ENCODE results near the gene MACROH2A1.
"Not testable (repeated sequence)": the region's sequence is repeated elsewhere in the genome, so short reads cannot be mapped to it uniquely, and the experiment has no call there.

Gene MACROH2A1

DNA sequence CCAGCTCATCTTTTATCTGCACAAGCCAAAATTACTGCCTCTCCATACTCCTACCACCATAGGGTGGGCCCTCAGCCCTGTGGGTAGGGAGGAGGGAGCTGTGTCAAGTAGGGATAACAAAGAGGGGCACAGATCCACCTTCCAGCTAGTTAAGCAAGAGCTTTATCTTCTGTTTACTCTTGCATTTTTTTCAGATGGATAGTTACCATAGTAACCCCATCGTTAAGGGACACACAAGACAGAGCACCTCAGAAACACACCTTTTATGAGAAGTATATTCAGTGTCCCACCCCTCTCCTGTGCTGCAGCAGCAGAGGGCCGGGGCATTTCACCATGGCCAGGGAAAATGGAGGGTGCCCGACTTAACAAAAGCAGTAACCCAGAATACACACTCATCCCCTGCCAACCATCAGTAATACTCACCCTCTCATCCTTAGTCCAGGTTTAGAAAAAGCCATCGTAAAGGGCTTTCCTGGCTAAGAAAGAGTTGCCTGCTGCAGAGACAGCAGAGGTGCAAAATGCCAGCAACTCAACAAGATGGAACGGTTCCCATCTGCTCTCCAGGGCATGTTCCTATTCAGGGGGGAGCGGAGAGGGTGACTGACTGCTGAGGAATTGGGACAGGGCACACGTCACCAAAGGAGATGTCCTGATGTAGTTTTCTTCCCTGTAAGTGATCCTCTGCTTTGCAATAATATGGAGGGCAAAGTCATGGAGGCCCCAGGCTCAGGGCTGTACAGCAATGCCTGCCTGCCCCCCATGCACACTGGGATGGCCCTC, 25.1 kb downstream of the MACROH2A1 start:
- Mint-ChIP-seq H3K27ac (peak overlapping the region; percentile 74), H3K27me3 (no peaks in the 10 kb centered on the region), H3K4me3 (no peak overlapping the region), H3K4me1 (peaks cover 74% of the 10 kb centered on the region), H3K36me3 (peaks cover 82% of the 10 kb centered on the region), H3K9me3 (no peaks in the 10 kb centered on the region)
- no peak for DNase-seq
- CTCF ChIA-PET, result interaction anchor here (0.8 to 1.7 kb wide), 2 partner anchors 14 to 18 kb away, joined by 4 read pairs; no protein-coding TSS in a partner anchor

DNA sequence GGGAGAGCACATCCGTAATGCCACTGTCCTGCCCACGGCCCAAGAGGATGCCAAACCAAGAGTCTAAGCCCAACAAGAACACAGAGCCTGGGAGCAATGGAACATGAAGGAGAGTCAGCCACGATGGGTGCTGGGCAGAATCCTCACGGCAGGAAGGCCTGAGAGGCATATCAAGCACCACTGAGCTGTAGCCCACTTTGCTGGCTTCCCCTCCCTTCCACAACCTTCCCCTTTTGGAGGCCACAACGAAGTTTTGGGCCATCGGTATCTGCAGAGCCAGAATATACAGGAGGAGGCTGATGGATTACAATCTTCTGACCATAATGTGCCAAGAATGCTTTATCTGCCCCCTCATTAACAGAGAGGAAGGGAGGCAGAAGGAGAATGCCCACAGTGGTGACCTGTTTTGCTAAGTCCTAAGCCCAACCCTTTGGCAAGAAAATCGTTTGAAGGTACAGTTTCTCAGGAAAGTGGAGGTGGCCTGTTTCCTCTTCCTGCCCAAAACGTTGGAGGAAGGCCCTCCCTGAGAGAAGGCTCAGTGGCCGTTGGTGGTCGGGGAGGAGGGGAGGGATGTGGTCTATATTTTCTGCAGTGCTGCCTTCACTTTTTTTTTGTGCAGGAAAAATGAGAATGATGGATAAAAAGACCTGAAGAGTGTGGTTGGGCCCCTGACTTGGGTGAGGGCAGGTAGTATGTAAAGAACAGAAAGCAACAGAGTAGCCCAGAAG, 26.2 kb downstream of the MACROH2A1 start:
- Mint-ChIP-seq H3K27ac (peak overlapping the region; percentile 74), H3K9me3 (no peaks in the 10 kb centered on the region), H3K36me3 (peaks cover 80% of the 10 kb centered on the region), H3K27me3 (no peaks in the 10 kb centered on the region), H3K4me1 (peaks cover 63% of the 10 kb centered on the region), H3K4me3 (no peak overlapping the region)
- CTCF ChIA-PET, result interaction anchor here (0.8 to 1.7 kb wide), 2 partner anchors 13 to 19 kb away, joined by 4 read pairs; no protein-coding TSS in a partner anchor
- DNase-seq, result peak; percentile 39

GRCh38 chr5:135371622-135372232, 27.3 kb downstream of the MACROH2A1 start:
- Mint-ChIP-seq H3K4me1 (peaks cover 53% of the 10 kb centered on the region), H3K4me3 (no peak overlapping the region), H3K9me3 (no peaks in the 10 kb centered on the region), H3K27ac (peak overlapping the region; percentile 68), H3K27me3 (no peaks in the 10 kb centered on the region), H3K36me3 (peaks cover 77% of the 10 kb centered on the region)
- CTCF ChIA-PET, result no interaction called here
- DNase-seq, result no peak

GRCh38 chr5:135369952-135370351, 29.1 kb downstream of the MACROH2A1 start:
- Mint-ChIP-seq H3K36me3 (peaks cover 76% of the 10 kb centered on the region), H3K9me3 (no peaks in the 10 kb centered on the region), H3K4me3 (no peak overlapping the region), H3K27ac (peak overlapping the region; percentile 34), H3K27me3 (no peaks in the 10 kb centered on the region), H3K4me1 (peaks cover 38% of the 10 kb centered on the region)
- CTCF ChIA-PET, result interaction anchor here (0.6 to 2.4 kb wide), 5 partner anchors 9 to 416 kb away, joined by 3 to 9 read pairs (median 4); no protein-coding TSS in a partner anchor
- no peak for DNase-seq

DNA sequence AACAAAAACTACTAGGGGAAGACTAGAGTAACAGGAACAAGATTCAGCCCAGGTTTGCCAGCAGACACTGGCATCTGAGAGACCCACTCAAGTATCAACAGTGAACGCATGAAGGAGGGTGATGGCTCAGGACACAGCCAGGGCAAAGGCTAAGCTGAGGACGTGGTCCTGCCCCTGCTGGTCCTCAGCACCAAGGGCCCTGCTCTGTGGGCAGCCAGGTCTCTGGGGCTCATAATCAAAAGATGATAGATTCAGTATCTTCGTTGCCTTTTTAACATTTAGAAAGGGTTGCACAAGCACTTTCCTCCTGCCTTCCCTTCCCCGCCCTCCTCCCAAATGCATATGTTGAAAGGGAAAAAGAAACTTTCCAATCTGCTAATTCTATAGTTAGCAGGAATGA, 31.5 kb downstream of the MACROH2A1 start:
- H3K27me3 Mint-ChIP-seq, result no peaks in the 10 kb centered on the region
- CTCF ChIA-PET, result no interaction called here
- H3K4me1 Mint-ChIP-seq, result peaks cover 19% of the 10 kb centered on the region
- H3K36me3 Mint-ChIP-seq, result peaks cover 78% of the 10 kb centered on the region
- H3K9me3 Mint-ChIP-seq, result no peaks in the 10 kb centered on the region
- no peak overlapping the region for H3K4me3 Mint-ChIP-seq
- no peak overlapping the region for H3K27ac Mint-ChIP-seq
- no peak for DNase-seq

DNA sequence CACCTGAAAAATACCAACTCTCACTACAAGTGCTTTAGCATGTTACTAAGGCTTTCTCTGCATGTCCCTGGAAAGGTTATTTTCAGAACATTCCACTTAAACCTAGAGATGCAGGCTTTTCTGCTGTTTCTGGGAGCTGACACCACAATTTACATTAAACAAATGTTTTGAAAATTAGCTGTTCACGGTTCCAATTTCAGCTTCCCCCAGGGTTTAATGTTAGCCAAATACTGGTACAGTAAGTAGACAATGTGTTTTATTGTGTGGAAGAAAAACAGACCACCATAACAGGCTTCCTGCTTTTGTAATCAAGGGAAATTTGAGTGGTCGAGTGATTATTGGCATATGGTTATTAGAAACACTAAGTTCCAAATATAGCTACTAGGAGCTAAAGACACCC, 32.0 kb downstream of the MACROH2A1 start:
- no peaks in the 10 kb centered on the region for H3K9me3 Mint-ChIP-seq
- DNase-seq, result no peak
- peaks cover 73% of the 10 kb centered on the region for H3K36me3 Mint-ChIP-seq
- peaks cover 17% of the 10 kb centered on the region for H3K4me1 Mint-ChIP-seq
- no peak overlapping the region for H3K4me3 Mint-ChIP-seq
- CTCF ChIA-PET, result no interaction called here
- H3K27ac Mint-ChIP-seq, result no peak overlapping the region
- H3K27me3 Mint-ChIP-seq, result no peaks in the 10 kb centered on the region

- Mint-ChIP-seq H3K36me3 (peaks cover 75% of the 10 kb centered on the region), H3K4me1 (peaks cover 22% of the 10 kb centered on the region), H3K27ac (no peak overlapping the region), H3K9me3 (no peaks in the 10 kb centered on the region), H3K4me3 (no peak overlapping the region), H3K27me3 (no peaks in the 10 kb centered on the region)
- no peak for DNase-seq
- CTCF ChIA-PET, result no interaction called here
Observed at GRCh38 chr5:135365281-135365680, 33.8 kb downstream of the MACROH2A1 start.

- DNase-seq, result no peak
- peaks cover 73% of the 10 kb centered on the region for H3K36me3 Mint-ChIP-seq
Observed at GRCh38 chr5:135364421-135365262, 34.4 kb downstream of the MACROH2A1 start.

GRCh38 chr5:135363342-135363741, 35.7 kb downstream of the MACROH2A1 start:
- H3K27me3 Mint-ChIP-seq, CTCF ChIA-PET, DNase-seq, H3K4me3 Mint-ChIP-seq, H3K27ac Mint-ChIP-seq, H3K9me3 Mint-ChIP-seq: not testable (repeated sequence)
- H3K4me1 Mint-ChIP-seq, result peaks cover 29% of the 10 kb centered on the region
- peaks cover 72% of the 10 kb centered on the region for H3K36me3 Mint-ChIP-seq

More at GRCh38 chr5:135364421-135365262, 34.4 kb downstream of the MACROH2A1 start:
- no peak overlapping the region for H3K27ac Mint-ChIP-seq
- CTCF ChIA-PET, result no interaction called here
- H3K9me3 Mint-ChIP-seq, result no peaks in the 10 kb centered on the region
- peaks cover 27% of the 10 kb centered on the region for H3K4me1 Mint-ChIP-seq
- no peak overlapping the region for H3K4me3 Mint-ChIP-seq
- no peaks in the 10 kb centered on the region for H3K27me3 Mint-ChIP-seq

- Mint-ChIP-seq H3K36me3 (peaks cover 73% of the 10 kb centered on the region), H3K27me3 (no peaks in the 10 kb centered on the region), H3K27ac (peak overlapping the region; percentile 12), H3K4me1 (peaks cover 29% of the 10 kb centered on the region), H3K9me3 (no peaks in the 10 kb centered on the region), H3K4me3 (no peak overlapping the region)
- no peak for DNase-seq
- CTCF ChIA-PET, result no interaction called here
Observed at GRCh38 chr5:135362102-135362501, 36.9 kb downstream of the MACROH2A1 start.

DNA sequence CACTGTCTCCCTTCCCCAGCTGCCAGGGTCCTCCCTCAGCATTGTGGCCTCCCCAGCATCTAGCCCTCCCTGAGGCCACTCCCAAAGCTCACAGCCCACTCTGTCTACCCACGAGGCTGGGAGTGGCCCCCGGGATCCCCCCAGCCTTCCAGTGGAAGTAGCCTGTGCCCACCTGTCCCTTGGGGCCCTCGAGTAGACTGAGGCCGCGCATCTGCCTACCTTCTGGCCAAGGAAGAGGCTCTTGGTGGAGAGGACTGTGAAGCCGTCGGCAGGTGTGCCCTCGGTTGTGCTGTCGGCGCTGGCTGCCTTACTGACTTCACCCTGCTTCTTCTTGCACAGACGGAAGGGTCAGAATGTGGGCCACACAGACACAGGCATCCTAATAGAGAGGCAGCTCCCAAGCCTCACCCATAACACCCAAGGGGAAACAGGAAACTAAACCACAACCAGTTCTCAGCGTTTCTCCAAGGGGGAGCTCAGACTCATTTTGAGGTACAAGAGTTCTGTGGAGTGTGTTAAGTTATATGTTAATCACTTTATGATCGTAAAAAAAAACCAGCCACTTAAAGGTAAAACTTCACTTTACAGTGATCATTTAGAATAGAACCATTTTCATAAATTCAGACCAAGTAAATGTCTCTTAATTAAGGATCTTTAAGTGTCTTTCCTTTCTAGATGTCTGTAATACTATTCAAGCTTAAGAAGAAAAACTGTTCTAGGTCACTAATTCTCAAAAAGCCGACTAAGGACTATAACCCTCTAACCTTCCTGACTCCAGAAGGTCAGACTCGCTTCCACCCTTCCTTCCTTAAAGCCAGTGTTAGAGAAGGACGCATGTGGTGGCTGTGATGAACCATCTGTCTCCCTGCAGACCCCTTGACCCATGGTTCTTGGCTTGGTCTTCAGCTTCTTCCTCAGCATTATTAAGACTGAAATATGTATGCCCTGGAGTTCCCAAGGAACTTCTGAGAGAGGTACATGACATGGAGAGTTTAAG, 38.5 kb downstream of the MACROH2A1 start:
- CTCF ChIA-PET, result interaction anchor here (0.5 to 2.3 kb wide), 6 partner anchors 9 to 191 kb away, joined by 3 to 10 read pairs (median 4); no protein-coding TSS in a partner anchor
- peaks cover 76% of the 10 kb centered on the region for H3K36me3 Mint-ChIP-seq
- no peaks in the 10 kb centered on the region for H3K27me3 Mint-ChIP-seq
- DNase-seq, result no peak
- H3K4me3 Mint-ChIP-seq, result no peak overlapping the region
- no peaks in the 10 kb centered on the region for H3K9me3 Mint-ChIP-seq
- H3K27ac Mint-ChIP-seq, result peak overlapping the region; percentile 55
- peaks cover 29% of the 10 kb centered on the region for H3K4me1 Mint-ChIP-seq

- Mint-ChIP-seq H3K36me3 (peaks cover 75% of the 10 kb centered on the region), H3K4me1 (peaks cover 29% of the 10 kb centered on the region), H3K9me3 (no peaks in the 10 kb centered on the region), H3K4me3 (no peak overlapping the region), H3K27me3 (no peaks in the 10 kb centered on the region), H3K27ac (peak overlapping the region; percentile 55)
- CTCF ChIA-PET, result interaction anchor here (1.6 to 2.3 kb wide), 2 partner anchors 13 to 66 kb away, joined by 4 to 10 read pairs; no protein-coding TSS in a partner anchor
- DNase-seq, result no peak
Observed at GRCh38 chr5:135359374-135360165, 39.5 kb downstream of the MACROH2A1 start.
